Middle frontal gyrus (tissue), 1 donor: Measurements from ENCODE around the gene CCDC93.
"Not testable (repeated sequence)": the region's sequence is repeated elsewhere in the genome, so short reads cannot be mapped to it uniquely, and the experiment has no call there.

Source experiments
- DNase-seq: peaks from one replicate; pipeline ENCODE4 v3.0.0-alpha.2; 2015; ENCODE audit warnings: low spot score; ENCODE audit errors: extremely low spot score

CCDC93 gene

DNA sequence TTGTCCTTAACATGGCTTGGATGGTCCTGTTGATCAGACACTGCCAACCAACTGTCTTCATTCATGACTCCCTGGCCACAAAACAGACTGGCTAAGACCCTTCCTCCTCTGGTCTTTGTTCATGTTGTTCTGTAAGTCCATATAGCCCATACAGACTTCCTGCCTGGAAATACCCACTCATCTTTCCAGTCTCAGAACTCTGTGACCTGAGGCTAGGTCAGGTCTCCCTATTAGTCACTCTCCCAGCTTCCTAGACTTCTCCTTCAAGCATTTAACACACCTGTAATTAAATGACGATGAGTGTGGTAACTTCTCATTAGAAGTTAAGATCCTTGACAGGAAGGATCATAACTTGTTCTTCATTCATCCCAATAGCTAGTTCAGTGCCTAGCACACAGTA, 56.3 kb downstream of the CCDC93 start:
- no peak for DNase-seq

DNA sequence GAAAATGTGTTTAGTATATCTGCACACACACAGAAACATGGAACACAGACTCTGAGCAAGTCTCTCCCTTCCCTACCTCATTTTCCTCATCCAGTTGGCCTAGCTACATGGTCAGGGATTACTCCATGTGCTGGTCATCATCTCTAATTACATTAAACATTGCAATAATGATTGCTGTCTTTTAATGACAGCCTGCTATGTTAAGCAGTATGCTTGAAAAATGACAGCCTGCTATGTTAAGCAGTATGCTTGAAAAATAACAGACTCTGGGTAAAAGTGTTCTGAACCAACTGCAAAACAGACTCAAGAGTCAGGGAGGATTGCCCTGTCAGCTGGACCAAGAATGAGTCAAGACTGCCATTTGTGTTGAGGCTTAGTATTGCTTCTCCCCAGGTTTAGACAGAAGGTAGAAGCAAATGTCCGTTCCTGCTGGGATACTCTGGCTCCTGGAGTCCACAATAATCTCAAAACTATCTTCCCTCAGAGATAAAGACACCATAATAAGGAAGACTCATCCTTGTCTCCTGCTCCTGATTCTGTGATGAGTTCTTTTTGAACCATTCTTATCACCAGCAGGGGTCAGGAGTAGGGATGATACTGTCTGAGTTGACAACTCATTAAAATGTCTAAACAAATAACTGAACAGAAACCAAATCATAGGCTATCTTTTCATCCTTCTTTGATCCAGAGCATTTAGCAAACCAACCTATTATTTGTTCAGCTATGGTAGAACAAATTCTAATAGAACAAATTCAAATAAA, 57.7 kb downstream of the CCDC93 start:
- no peak for DNase-seq

DNA sequence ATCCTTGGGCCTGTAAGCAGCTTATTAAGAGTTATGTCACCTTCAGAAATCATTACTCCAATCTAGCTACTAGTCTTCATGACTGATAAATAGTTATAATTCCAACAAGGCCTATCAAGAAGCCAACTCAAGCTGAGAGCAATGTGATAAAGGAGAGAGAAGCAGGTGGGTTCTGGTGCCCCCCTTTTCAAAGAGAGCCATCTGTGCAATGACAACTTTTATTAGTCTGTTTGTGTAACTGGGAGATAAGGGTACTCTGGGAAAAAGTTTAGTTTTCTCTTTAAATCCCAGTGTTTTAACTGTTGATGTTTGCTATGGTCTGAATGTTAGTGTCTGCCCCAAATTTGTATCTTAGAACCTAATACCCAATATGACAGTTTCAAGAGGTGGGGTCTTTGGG, 60.6 kb downstream of the CCDC93 start:
- no peak for DNase-seq

DNA sequence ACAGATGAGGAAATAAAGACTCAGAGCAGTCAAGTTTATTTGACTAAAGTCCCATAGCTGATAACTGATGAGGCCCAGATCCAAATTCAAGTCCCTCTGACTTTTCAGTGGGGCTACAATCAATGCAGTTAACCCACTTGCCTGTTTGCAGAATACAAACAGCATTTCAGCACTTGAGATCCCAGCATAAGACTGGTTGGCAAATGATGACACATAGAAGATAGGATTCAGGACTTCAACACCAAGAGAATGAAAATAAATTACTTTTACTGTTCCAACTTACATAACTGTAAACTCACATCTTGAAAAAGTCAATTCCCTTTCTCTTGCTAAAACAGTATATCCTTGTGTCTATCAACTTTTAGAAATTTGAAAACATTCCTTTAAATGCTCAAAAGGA, 61.2 kb downstream of the CCDC93 start:
- no peak for DNase-seq

DNA sequence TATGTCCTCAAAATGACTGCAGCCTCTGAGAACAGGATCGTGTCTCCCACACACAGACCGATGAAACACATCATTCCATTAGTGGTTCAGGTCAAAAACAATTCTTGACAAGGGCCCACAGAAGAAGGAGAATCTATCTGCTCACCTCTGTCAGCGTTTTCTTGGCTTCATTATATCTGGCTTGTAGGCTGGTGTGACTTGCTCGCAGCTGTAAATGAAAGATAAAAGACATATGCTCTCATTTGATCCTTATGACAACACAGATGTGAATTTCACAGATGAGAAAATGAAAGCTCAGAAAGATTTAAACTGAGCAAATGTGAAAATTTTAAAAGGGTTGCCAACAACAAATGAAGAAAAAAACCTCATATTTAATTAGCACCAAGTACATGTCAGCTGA, 61.6 kb downstream of the CCDC93 start:
- DNase-seq = no peak

DNA sequence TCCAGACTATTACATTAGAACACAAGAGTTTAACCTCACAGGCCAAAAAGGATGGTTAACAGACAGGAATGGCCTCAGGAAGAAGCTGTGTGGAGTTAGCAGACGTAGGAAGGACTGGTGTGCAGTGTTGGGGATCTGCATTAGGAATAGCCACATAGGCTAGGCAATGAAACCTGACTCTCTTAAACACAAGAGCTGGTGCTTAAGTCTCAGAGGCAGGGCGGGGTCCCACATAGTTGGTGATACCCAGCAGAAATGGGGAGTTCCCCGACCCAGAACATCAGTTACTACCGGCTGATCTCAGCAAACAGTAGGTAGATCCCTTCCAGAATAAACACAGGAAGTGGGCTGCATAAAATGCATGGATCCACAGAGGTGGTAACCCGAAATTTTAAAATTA, 64.1 kb downstream of the CCDC93 start:
- no peak for DNase-seq

DNA sequence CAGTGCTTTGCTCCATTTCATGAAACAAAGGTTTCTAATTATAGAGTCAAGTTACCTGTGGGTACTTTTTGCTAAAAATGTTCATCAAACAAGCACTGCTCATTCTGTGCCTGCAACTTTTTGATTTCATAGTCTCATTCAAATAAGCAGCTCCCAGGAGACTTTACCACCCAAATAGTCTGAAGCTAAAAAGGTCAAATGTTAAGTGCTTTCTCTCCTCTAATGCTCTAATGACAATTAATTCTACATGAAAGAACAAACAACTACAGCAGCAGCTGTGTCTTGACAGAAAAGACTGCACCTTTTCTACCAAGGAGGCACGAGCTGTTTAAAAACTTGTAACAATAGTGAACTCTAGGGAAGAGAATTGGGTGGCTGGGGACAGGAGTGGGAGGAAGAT, 65.3 kb downstream of the CCDC93 start:
- no peak for DNase-seq

DNA sequence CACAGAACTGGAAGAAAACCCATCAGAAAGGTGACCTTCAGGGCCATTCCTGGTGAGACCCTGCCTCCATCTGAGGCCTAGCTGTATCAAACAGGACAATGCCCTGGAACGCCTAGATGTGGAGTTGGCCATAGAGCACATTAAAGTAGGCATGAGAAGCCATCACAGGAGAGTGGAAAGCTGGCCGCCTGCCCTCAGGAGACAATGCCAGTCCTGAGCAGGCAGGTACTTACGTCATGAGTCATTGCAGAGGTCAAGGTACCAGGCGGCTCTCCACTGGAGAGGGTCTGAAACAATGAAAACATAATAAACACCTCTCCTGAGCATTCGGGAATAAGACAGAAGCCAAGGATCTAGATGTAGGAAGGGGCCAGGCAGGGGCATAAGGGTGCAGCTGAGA, 68.6 kb downstream of the CCDC93 start:
- DNase-seq = no peak

DNA sequence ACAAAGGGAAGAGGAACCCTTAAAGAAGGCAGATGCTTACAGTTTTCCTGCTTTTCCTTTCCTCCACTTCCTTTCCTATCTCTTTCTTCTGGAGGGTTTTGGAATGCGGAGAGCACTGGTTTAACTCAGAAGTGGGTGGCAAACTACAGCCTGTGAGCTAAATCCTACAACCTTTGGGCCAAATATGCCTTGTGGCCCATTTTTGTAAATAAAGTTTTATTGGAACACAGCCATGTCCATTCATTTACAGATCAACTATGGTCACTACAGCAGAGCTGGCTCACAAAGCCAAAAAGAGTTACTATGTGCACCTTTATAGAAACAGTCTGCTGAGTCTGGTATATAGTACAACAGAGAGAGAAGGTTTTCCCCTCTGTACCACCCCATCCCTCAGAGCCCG, 69.1 kb downstream of the CCDC93 start:
- DNase-seq = no peak

DNA sequence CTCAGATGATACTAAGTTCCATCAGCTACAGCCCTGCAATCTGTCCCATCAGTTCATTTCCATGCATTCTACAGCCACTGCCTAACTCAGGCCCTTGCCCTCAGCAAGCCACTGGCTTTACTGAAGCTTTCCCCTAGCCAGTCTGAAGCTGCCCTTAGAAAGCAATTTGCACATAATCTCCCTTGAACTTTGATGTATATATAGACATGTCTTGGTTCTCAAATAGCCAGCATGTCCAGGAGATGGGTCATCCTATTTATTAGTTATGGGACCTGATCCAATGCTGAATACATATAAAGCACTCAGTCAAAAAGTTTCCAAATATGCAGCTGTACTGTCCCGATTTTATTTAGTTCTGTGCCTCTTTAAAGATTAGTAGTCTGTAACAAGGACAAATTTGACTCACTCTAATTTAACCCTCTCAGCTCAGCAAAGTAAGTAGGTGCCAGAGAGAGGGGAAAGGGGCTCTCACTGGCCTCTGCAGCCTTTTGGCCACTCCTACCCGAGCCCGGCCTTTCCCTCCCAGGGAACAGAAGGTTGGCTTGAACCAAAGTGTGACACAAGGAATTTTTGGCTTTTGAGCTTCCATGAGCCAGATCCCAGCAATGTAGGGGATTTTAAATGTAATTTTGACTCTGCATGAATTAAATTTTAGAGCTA, 70.7 kb downstream of the CCDC93 start:
- no peak for DNase-seq

DNA sequence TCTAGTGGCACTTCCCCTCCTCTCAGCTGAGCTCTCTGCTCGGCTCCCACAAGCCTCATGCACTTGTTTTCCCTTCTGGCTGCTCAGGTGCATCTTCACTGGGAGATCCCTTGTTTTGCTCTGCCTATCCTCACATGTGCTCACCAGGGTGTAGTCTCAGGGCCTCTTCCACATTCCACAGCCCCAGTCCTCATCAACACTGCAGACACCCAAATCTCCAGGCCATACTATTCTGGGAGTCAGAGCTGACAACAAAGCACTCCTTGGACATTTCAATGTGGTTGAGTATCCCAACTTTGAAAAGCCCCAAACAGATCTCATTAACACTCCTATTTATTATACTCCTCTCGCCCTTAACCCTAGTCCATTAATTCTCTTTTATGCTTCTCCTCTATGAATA, 71.3 kb downstream of the CCDC93 start:
- no peak for DNase-seq

DNA sequence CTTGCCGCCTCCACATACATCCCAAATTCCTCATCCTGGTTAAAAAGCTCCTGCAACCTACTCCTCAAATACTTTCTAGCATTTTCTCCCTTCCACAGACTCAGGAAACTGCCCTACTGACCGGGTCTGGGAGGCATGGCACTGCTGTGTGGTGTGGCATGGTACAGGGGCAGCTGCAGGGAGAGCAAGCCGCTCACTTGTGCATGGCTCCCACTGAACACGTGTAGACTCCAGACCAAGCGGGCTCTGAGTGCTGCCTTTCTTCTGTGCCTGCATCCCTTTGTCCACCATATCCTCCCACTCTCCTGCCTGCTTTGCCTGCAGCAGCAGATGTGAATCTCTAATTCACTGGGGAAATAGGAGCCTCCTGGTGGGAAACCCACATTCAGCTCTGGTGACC, 72.2 kb downstream of the CCDC93 start:
- no peak for DNase-seq

DNA sequence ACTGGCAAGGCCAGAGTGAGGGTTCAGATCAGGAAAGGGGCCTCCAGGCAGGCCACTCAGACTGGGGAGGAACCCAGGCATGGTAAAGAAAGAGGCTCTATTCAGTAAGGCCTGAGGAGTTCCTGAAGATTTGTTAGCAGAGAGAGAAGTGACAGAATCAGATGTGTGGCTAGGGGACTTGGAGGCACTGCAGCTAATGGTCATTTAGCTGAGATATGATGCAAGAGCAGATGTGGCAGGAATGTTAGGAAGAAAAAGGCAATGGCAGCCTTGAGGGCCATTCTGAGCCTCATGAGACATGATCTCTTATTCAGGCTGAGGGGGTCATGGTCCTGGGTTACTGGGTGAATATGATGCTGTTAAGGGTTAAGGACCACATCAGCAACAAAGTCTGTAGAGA, 73.4 kb downstream of the CCDC93 start:
- no peak for DNase-seq

DNA sequence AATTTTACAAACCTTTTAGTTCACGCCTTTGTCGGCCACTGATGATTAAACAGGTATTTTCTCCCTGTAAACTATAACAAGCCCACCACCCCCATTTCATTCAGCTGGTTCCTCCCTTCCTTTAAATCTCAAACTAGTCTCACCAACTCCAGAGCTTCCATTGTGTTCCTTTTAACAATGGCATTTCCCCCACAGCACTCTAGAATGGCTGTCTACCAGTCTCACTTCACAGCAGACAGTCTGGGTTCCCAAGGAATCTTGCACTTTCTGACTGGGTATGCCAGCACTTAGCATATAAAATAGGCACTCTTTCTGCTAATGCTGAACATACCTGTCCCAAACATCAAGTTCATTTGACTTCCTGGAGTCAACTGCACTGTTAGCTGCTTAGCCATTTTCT, 75.3 kb downstream of the CCDC93 start:
- DNase-seq = no peak

DNA sequence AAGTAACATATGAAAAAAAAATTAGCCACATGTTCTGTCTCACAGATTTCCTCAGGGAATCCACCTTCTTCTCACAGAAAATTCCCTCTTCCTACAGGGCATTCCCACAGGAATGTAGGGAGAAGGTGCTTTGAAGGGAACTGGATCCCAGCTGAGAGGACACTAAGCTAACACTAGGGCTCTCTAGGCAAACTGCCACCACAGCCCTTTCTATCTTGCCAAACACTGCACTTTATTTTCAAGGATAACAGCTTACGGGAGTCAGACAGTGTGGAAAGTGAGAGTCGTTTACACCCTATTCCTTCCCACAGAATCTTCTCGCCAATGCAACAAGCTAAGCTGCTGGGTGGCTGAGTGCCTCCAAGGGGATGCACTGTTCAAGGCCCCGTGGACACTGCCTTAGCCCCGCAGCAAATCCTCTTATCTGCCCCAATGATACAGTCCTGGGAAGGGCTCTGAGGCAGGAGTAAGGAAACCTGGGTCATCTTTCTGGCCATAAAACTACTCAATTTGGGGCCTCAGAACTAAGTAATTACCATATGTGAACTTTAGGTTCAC, 76.9 kb downstream of the CCDC93 start:
- DNase-seq = no peak

DNA sequence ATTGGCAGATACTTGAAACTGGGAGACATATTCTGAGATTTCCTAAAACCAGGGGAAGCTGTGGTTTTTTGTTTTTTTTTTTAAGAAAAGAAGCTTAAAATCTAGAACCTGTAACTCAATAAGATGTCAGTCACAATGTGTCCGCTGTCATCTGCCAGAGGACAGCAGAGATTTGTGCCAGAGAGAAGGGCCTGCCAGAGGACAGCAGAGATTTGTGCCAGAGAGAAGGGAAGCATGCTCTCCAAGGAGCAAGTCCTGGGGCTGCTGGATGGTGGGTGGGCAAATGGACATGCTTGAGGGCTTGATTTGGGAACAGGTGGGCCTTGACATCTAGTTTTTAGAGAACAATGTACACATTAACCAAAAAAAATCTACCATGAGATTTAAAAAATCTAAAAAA, 77.9 kb downstream of the CCDC93 start:
- DNase-seq = no peak

DNA sequence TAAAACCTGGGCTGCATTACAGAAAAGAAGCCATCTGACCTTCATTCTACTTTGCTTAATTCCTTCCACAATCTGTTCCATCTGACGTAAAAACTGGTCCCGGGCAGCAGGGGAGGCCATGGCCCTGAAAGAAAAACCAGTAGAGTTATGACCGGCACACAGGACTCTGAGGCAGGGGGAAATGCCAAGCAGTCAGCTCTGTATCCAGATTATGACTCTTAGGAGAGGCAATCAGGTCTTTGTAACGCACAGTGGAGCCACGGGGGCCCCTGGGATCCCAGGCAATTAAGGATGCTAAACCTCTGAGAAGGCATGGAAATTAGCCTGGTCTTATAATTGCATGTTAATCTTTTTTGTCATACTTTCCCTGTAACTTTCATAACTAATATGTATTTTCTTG, 78.4 kb downstream of the CCDC93 start:
- no peak for DNase-seq

DNA sequence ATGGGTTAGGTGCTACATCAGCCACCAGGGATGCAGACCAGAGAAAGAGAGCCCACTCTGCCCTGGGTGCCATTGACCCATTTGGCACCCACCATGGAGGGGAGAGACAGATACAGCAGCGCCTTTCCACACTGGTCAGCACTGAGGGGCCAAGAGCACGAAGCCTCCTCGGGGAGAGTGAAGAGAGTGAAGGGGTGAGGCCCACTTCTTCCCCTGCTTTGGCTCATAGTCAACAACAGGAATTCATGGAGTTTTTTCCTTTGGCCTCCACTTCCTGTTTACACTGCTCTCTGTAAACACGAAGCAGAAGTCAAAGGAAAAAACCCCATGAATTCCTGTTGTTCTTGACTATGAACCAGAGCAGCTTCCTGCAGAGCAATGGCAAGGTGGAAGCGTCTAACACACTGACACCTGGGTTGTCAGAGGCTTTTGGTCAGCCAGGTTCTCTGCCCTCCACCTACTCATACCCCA, 80.0 kb downstream of the CCDC93 start:
- no peak for DNase-seq

DNA sequence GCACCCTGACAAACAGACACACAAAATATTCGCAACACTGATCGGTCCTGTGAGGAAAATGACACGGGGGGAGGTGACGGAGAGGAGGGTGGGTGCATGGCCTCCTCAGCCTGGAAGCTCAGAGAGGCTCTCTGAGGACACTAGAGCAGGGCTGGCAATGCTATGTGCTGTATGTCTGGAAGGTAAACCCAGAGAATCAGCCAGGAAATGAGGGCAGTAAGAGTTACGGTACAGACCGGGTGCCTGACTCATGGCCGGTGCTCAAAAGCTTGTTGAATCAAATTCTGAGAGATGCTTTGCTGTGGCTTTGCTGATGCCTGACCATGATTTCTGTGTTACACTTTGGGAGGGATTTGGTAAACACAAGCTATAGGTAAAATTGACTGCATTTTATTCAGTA, 81.9 kb downstream of the CCDC93 start:
- no peak for DNase-seq

DNA sequence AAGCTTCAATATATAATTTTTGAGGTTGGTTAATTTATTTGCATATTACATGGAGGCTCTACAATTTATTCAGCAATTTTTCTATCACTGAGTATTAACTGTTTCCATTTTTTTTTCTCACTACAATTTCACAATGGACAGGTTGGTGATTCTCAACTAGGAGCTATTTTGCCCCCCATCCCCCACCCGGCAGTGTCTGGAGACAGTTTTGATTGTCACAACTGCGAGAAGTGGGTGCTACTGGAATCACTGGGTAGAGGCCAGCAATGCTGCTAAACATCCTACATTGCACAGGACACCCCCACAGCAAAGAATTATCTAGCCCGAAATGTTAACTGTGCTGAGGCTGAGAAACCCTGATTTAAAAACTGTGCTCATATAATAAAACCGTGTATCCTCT, 82.6 kb downstream of the CCDC93 start:
- no peak for DNase-seq

DNA sequence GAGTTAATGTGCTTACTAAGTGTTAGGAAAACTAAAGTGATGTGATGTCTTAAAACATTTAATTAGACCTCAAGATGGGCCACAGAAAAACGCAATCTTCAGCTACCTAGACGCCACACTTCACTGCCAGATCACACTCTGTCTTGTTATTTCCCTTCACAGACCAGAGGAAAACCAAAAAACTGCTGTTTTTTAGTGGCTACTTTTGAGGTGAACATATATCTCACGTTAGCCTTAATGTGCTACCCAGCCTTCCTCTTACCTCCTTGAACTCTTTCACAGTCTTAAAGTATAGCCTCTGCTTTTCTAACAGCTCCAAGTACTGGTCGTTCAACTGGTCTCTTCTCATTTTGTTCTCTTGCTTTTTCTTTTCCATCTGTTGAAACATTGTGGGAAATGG, 83.1 kb downstream of the CCDC93 start:
- DNase-seq = no peak

DNA sequence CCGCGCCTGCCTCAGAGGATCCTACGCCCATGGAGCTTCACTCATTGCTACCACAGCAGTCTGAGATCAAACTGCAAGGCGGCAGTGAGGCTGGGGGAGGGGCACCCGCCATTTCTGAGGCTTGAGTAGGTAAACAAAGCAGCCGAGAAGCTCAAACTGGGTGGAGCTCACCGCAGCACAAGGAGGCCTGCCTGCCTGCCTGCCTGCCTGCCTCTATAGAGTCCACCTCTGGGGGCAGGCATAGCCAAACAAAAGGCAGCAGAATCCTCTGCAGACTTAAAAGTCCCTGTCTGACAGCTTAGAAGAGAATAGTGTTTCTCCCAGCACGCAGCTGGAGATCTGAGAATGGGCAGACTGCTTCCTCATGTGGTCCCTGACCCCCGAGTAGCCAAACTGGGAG, 90.4 kb downstream of the CCDC93 start:
- not testable (repeated sequence) for DNase-seq

DNA sequence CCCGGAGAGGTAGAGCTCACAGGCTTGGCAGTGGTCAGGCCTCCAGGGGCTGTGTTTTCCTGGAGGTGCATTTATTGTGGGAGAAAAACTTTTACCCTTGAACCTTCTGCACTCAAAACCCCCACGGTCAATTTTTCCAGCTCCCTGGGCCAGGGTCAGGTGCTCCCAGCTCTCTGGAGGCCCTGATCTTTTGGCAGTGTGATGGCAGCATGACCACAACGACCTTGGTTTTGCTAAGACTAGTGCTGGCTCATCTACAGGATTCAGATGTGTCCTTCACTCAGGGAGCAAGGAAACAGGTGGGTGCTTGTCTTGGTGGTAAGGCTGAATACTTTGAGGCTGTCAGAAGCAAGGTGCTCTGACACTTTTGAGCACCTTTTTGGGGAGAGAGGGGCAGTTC, 92.3 kb downstream of the CCDC93 start:
- DNase-seq = no peak
